CD4-positive, alpha-beta T cell treated with Interleukin-12 subunit alpha and Interleukin-12 subunit beta, for 1 hour (primary cell): ENCODE data around the gene ELAC2.

Experiments
- DNase-seq: peaks from one replicate; pipeline ENCODE4 v3.0.0-alpha.2; 2020

ELAC2 gene

GRCh38 chr17:13017655-13018459 lies at the start of gene ELAC2:
TSS of gene ELAC2 (minus strand) at chr17:13018027. CDS start at chr17:13017947, 80 bp downstream.
- DNase-seq: peak; percentile 98

GRCh38 chr17:13065032-13065431 lies 47.2 kb upstream of the ELAC2 start:
- no peak for DNase-seq

- no peak for DNase-seq
Measured at GRCh38 chr17:13055131-13055530, 37.3 kb upstream of the ELAC2 start.

- DNase-seq: no peak
Measured at GRCh38 chr17:13054666-13055065, 36.8 kb upstream of the ELAC2 start.

GRCh38 chr17:13051915-13052314 lies 34.1 kb upstream of the ELAC2 start:
- DNase-seq: no peak

- no peak for DNase-seq
Measured at GRCh38 chr17:13047011-13047606, 29.3 kb upstream of the ELAC2 start.

- DNase-seq: no peak
Measured at GRCh38 chr17:13046361-13046760, 28.5 kb upstream of the ELAC2 start.

- no peak for DNase-seq
Measured at GRCh38 chr17:13044572-13045065, 26.8 kb upstream of the ELAC2 start.

GRCh38 chr17:13038931-13039665 lies 21.3 kb upstream of the ELAC2 start:
- no peak for DNase-seq

GRCh38 chr17:13036751-13037150 lies 18.9 kb upstream of the ELAC2 start:
- DNase-seq: no peak

- no peak for DNase-seq
Measured at GRCh38 chr17:13035420-13035819, 17.6 kb upstream of the ELAC2 start.

GRCh38 chr17:13031718-13032350 lies 14.0 kb upstream of the ELAC2 start:
- DNase-seq: peak; percentile 62

- peak; percentile 68 for DNase-seq
Measured at GRCh38 chr17:13030459-13031300, 12.9 kb upstream of the ELAC2 start.

- DNase-seq: no peak
Measured at GRCh38 chr17:13030056-13030455, 12.2 kb upstream of the ELAC2 start.

- no peak for DNase-seq
Measured at GRCh38 chr17:13029340-13029739, 11.5 kb upstream of the ELAC2 start.

GRCh38 chr17:13027246-13027645 lies 9.4 kb upstream of the ELAC2 start:
- DNase-seq: no peak

- no peak for DNase-seq
Measured at GRCh38 chr17:13025687-13026086, 7.9 kb upstream of the ELAC2 start.

- no peak for DNase-seq
Measured at GRCh38 chr17:13025258-13025627, 7.4 kb upstream of the ELAC2 start.

GRCh38 chr17:13024526-13025257 lies 6.9 kb upstream of the ELAC2 start:
- DNase-seq: peak; percentile 71

GRCh38 chr17:13024016-13024415 lies 6.2 kb upstream of the ELAC2 start:
- no peak for DNase-seq

- peak; percentile 9 for DNase-seq
Measured at GRCh38 chr17:13016881-13017654, 759 bp downstream of the ELAC2 start.
